Neural cell (in vitro differentiated cells): ENCODE measurements around the gene MVK. TPM values are rescaled to one million over a fixed set of nuclear protein-coding genes. Genes with fewer than 3 reads are reported as not detected.
A peak's percentile ranks its signal among the peaks of the same experiment; 100 is the strongest.

ENCODE experiments used
- H2AFZ ChIP-seq: fragments of 200-600, 300-800 bp; sonication (generic), shearing (Covaris generic); 2 replicates; pipeline ENCODE4 v1.6.0; 2014; ENCODE audit warnings: low read depth, mild to moderate bottlenecking, antibody characterized with exemption, low read length, moderate library complexity
- H3F3A ChIP-seq: fragments of 200-600 bp; shearing (Covaris generic); 2 replicates; pipeline ENCODE4 v1.6.1; 2016; ENCODE audit warnings: mild to moderate bottlenecking, moderate library complexity, mixed read lengths, antibody characterized with exemption, low read length; ENCODE audit not compliant: insufficient read depth, poor library complexity, severe bottlenecking
- H3K27ac ChIP-seq: fragments of 200-600, 300-800 bp; sonication (generic), shearing (Covaris generic); 2 replicates; pipeline ENCODE4 v1.5.1; 2014; ENCODE audit warnings: mild to moderate bottlenecking, low read length, moderate library complexity
- H3K27me3 ChIP-seq: fragments of 300-800, 200-600 bp; sonication (generic), shearing (Covaris generic); 2 replicates; pipeline ENCODE4 v1.6.0; 2014; ENCODE audit warnings: mild to moderate bottlenecking, low read depth, low read length, moderate library complexity; ENCODE audit not compliant: insufficient read depth
- H3K36me3 ChIP-seq: fragments of 300-800, 200-600 bp; sonication (generic), shearing (Covaris generic); 2 replicates; pipeline ENCODE4 v1.5.1; 2014; ENCODE audit warnings: mild to moderate bottlenecking, antibody characterized with exemption, low read length, moderate library complexity; ENCODE audit not compliant: insufficient read depth
- H3K4me2 ChIP-seq: fragments of 300-800, 200-600 bp; sonication (generic), shearing (Covaris generic); 2 replicates; pipeline ENCODE4 v1.6.0; 2014; ENCODE audit warnings: mild to moderate bottlenecking, low read length
- H3K4me3 ChIP-seq: fragments of 300-800, 200-600 bp; sonication (generic), shearing (Covaris generic); 2 replicates; pipeline ENCODE4 v1.5.1; 2014; ENCODE audit warnings: mild to moderate bottlenecking, low read length, moderate library complexity
- H3K79me2 ChIP-seq: fragments of 200-600 bp; shearing (Covaris generic); replicated peaks from 2 replicates; pipeline ENCODE4 v1.6.0; 2014; ENCODE audit warnings: mild to moderate bottlenecking, low read length, moderate library complexity; ENCODE audit not compliant: insufficient read depth
- H3K9ac ChIP-seq: fragments of 300-800, 200-600 bp; sonication (generic), shearing (Covaris generic); 2 replicates; pipeline ENCODE4 v1.6.1; 2016; ENCODE audit warnings: mild to moderate bottlenecking, low read length, mixed read lengths
- H3K9me2 ChIP-seq: fragments of 200-600 bp; shearing (Covaris generic); 2 replicates; pipeline ENCODE4 v1.6.1; 2016; ENCODE audit warnings: mild to moderate bottlenecking, low read length, mixed read lengths; ENCODE audit not compliant: insufficient read depth
- H3K9me3 ChIP-seq: fragments of 200-600, 300-800 bp; sonication (generic), shearing (Covaris generic); 2 replicates; pipeline ENCODE4 v1.6.1; 2016; ENCODE audit warnings: mild to moderate bottlenecking, mixed run types, low read length, moderate library complexity, mixed read lengths
- H4K20me1 ChIP-seq: fragments of 200-600 bp; shearing (Covaris generic); 2 replicates; pipeline ENCODE4 v1.6.1; 2016; ENCODE audit warnings: mild to moderate bottlenecking, mixed run types; ENCODE audit not compliant: insufficient read depth
- EP300 ChIP-seq: fragments of 450-650 bp; conservative IDR thresholded peaks from 2 replicates; pipeline ENCODE4 v1.6.1; 2014; ENCODE audit warnings: antibody characterized with exemption, mild to moderate bottlenecking, moderate library complexity; ENCODE audit not compliant: poor library complexity, severe bottlenecking
- EZH2 ChIP-seq: fragments of 200-600, 300-800 bp; shearing (Covaris generic), sonication (generic); IDR thresholded peaks from 2 replicates; pipeline ENCODE4 v1.6.1; 2014; ENCODE audit warnings: antibody characterized with exemption, low read length, borderline replicate concordance, mild to moderate bottlenecking; ENCODE audit not compliant: insufficient read depth, poor library complexity, severe bottlenecking
- MXI1 ChIP-seq: fragments of 450-650 bp; conservative IDR thresholded peaks from 2 replicates; pipeline ENCODE4 v1.6.1; 2014; ENCODE audit warnings: antibody characterized with exemption, mild to moderate bottlenecking; ENCODE audit not compliant: poor library complexity, severe bottlenecking
- POLR2AphosphoS5 ChIP-seq: IDR thresholded peaks from 2 replicates; pipeline ENCODE4 v1.6.1; 2012
- RAD21 ChIP-seq: fragments of 450-650 bp; conservative IDR thresholded peaks from 2 replicates; pipeline ENCODE4 v1.6.1; 2014; ENCODE audit warnings: antibody characterized with exemption, mild to moderate bottlenecking, moderate library complexity
- SMC3 ChIP-seq: fragments of 450-650 bp; conservative IDR thresholded peaks from 2 replicates; pipeline ENCODE4 v1.6.1; 2014; ENCODE audit warnings: antibody characterized with exemption, mild to moderate bottlenecking, moderate library complexity; ENCODE audit not compliant: poor library complexity
- TAF1 ChIP-seq: IDR thresholded peaks from 2 replicates; pipeline ENCODE4 v1.6.1; 2012; ENCODE audit warnings: low read depth
- polyA plus RNA-seq: library from polyadenylated mRNA; depleted of rRNA; stranded (reverse); fragments of >200 nt; gene quantifications from 2 replicates; pipeline ENCODE4 v1.2.3, GENCODE V29; 2014
- TF ChIP-seq, protein P1 (sequence below): fragments of 450-650 bp; IDR thresholded peaks from 2 replicates; pipeline ENCODE4 v1.5.1; 2014; ENCODE audit warnings: antibody characterized with exemption, mild to moderate bottlenecking, moderate library complexity; ENCODE audit not compliant: poor library complexity, severe bottlenecking
- TF ChIP-seq, protein P2 (sequence below): IDR thresholded peaks from 2 replicates; pipeline ENCODE4 v1.6.1; 2012; ENCODE audit warnings: borderline replicate concordance

The MVK gene
- polyA plus RNA-seq, 1 donor from 2014 or later = 45.7 TPM

DNA sequence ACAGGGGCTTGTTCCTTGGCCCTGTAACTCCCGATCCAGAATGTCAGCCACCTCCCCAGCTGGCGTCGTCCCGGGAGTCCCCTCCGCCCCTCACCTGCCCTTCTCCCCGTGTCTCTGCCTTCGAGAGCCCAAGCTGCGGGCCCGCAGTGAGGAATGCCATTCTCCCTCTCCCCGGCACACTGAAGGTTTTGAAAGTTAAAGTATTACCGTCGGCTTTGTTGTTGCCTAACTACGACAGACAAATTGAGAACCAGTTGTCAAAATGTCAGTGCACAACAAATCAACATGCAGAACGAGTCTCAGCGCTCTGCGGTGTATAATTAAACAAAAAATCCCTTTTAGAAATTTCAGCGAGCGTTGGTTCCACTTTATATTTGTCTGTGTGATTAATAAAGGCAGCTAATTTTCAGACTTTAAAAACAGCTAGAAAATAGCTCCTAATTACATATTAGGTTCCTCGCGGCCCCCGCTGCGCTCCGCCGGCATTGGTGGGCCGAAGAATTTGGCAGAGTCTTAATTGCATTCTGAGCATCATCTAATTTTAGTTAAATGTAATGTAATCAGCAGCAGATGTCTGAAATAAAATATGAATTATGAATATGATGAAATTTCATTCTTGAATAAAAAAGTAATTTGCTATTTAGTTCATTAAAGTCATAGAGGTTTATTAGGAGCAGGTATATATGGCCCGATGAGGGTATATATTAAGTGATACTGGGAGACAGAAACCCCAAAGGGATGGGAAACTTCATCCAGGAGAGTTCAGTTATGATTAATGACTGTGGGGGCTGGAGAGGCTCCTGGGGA lies 40.3 kb downstream of the MVK start:
- Histone ChIP-seq H3K9ac (no peak overlapping the region), H2AFZ (no peak overlapping the region), H3K36me3 (no peaks in the 10 kb centered on the region), H3F3A (no peaks in the 10 kb centered on the region), H3K4me2 (no peak overlapping the region), H3K27ac (no peak overlapping the region), H3K79me2 (no peaks in the 10 kb centered on the region), H4K20me1 (no peaks in the 10 kb centered on the region), H3K4me3 (no peak overlapping the region), H3K27me3 (peaks cover 4% of the 10 kb centered on the region), H3K9me2 (no peaks in the 10 kb centered on the region), H3K9me3 (no peaks in the 10 kb centered on the region)
- TF ChIP-seq POLR2AphosphoS5 (peak; percentile 43), EP300 (peak; percentile 36), SMC3 (no peak), TAF1 (no peak)

DNA sequence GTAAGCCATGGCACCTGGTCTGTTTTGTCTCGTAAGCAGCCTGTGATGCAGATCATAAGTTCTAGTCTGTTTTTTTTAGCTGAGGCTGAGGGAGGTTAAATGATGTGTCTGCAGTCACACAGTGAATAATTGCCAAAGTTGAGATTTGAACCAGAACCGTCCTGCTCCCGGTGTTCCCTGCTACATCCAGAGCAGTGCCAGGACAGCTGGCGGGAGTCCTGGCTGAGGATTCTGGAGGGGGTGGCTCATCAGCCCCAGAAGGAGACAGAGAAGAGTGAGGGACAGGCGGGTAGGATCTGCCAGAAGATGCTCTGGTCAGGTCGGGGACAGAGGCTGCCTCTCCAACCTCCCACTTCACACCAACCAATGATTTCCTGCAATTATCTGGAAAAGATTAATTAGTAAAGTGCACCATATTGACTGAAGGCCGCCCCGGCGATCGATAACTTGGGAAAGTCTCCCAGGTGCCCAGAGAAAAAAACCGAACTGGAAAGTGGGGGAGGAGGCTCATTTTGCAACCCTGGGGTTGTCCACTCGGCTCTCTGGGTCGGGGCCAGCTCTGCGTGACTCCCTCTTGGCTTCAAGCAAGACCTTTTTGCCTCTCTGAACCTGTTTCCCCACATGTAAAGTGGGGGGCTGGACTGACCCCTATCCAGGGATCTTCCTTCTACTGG lies 42.1 kb downstream of the MVK start:
- H3K9ac ChIP-seq = no peak overlapping the region
- no peak overlapping the region for H2AFZ ChIP-seq
- H3F3A ChIP-seq = peaks cover 4% of the 10 kb centered on the region
- H3K27me3 ChIP-seq = peaks cover 4% of the 10 kb centered on the region
- H3K9me3 ChIP-seq = no peaks in the 10 kb centered on the region
- H3K4me2 ChIP-seq = no peak overlapping the region
- H3K79me2 ChIP-seq = no peaks in the 10 kb centered on the region
- H3K9me2 ChIP-seq = no peaks in the 10 kb centered on the region
- TF ChIP-seq TAF1 = no peak
- TF ChIP-seq RAD21 = no peak
- TF ChIP-seq SMC3 = no peak
- TF ChIP-seq, protein P1, sequence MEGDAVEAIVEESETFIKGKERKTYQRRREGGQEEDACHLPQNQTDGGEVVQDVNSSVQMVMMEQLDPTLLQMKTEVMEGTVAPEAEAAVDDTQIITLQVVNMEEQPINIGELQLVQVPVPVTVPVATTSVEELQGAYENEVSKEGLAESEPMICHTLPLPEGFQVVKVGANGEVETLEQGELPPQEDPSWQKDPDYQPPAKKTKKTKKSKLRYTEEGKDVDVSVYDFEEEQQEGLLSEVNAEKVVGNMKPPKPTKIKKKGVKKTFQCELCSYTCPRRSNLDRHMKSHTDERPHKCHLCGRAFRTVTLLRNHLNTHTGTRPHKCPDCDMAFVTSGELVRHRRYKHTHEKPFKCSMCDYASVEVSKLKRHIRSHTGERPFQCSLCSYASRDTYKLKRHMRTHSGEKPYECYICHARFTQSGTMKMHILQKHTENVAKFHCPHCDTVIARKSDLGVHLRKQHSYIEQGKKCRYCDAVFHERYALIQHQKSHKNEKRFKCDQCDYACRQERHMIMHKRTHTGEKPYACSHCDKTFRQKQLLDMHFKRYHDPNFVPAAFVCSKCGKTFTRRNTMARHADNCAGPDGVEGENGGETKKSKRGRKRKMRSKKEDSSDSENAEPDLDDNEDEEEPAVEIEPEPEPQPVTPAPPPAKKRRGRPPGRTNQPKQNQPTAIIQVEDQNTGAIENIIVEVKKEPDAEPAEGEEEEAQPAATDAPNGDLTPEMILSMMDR = no peak
- no peak for TF ChIP-seq EP300
- TF ChIP-seq EZH2 = no peak
- TF ChIP-seq, protein P2, sequence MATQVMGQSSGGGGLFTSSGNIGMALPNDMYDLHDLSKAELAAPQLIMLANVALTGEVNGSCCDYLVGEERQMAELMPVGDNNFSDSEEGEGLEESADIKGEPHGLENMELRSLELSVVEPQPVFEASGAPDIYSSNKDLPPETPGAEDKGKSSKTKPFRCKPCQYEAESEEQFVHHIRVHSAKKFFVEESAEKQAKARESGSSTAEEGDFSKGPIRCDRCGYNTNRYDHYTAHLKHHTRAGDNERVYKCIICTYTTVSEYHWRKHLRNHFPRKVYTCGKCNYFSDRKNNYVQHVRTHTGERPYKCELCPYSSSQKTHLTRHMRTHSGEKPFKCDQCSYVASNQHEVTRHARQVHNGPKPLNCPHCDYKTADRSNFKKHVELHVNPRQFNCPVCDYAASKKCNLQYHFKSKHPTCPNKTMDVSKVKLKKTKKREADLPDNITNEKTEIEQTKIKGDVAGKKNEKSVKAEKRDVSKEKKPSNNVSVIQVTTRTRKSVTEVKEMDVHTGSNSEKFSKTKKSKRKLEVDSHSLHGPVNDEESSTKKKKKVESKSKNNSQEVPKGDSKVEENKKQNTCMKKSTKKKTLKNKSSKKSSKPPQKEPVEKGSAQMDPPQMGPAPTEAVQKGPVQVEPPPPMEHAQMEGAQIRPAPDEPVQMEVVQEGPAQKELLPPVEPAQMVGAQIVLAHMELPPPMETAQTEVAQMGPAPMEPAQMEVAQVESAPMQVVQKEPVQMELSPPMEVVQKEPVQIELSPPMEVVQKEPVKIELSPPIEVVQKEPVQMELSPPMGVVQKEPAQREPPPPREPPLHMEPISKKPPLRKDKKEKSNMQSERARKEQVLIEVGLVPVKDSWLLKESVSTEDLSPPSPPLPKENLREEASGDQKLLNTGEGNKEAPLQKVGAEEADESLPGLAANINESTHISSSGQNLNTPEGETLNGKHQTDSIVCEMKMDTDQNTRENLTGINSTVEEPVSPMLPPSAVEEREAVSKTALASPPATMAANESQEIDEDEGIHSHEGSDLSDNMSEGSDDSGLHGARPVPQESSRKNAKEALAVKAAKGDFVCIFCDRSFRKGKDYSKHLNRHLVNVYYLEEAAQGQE = no peak
- TF ChIP-seq POLR2AphosphoS5 = no peak
- TF ChIP-seq MXI1 = no peak
- no peaks in the 10 kb centered on the region for H3K36me3 ChIP-seq
- no peaks in the 10 kb centered on the region for H4K20me1 ChIP-seq
- no peak overlapping the region for H3K27ac ChIP-seq
- no peak overlapping the region for H3K4me3 ChIP-seq
